NCI-H1436 (cell line): Measurements from ENCODE around the gene PSG4.
"Not testable (repeated sequence)": the region's sequence is repeated elsewhere in the genome, so short reads cannot be mapped to it uniquely, and the experiment has no call there.

Source experiments
- DNase-seq: peaks from one replicate; lab custom pipeline; 2025; lab: John Stamatoyannopoulos, UW

PSG4 gene

GRCh38 chr19:43205471-43206105 is at the start of gene PSG4:
TSS of gene PSG4 (minus strand) at chr19:43205638. CDS start at chr19:43205536, 102 bp downstream.
- not testable (repeated sequence) for DNase-seq

DNA sequence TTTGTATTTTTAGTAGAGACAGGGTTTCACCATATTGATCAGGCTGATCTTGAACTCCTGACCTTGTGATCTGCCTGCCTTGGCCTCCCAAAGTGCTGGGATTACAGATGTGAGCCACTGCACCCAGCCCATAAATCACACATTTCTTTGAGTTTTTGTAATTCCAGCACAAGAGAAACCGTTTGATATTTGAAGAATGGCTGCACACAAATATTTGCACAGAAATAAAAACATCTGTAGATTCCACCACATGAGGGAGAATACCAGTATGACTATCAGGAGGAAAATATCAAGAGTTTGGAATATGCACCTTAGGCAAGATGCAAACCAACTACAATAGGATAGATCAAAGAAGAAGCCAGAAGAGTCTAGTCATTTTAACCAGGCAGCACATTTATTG is 46.0 kb upstream of the PSG4 start:
- DNase-seq, result not testable (repeated sequence)

DNA sequence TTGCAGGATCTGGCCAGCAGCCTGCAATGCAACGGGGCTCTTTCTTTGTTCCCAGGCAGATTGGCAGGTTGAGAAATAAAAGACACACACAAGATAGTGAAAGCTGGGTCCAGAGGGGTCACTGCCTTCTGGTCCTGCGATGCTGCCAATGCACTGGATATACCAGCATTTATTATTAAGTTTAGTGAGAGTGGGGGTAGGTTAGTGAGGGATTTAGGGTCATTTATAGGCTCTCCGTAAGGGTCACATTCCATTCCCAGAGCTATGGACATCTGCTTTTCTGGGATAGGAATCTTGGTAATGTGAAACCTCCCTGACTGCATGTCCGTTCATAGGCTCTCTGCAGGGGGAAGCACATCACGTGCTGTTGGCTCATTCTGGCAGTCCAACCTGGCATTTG is 44.9 kb upstream of the PSG4 start:
- not testable (repeated sequence) for DNase-seq

- DNase-seq, result not testable (repeated sequence)
Measured at GRCh38 chr19:43248635-43249002, 43.2 kb upstream of the PSG4 start.

- DNase-seq, result not testable (repeated sequence)
Measured at GRCh38 chr19:43247243-43247880, 41.9 kb upstream of the PSG4 start.

- DNase-seq, result not testable (repeated sequence)
Measured at GRCh38 chr19:43245848-43246247, 40.4 kb upstream of the PSG4 start.

DNA sequence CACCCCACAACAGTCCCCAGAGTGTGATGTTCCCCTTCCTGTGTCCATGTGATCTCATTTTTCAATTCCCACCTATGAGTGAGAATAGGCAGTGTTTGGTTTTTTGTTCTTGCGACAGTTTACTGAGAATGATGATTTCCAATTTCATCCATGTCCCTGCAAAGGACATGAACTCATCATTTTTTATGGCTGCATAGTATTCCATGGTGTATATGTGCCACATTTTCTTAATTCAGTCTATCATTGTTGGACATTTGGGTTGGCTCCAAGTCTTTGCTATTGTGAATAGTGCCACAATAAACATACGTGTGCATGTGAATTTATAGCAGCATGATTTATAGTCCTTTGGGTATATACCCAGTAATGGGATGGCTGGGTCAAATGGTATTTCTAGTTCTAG is 36.8 kb upstream of the PSG4 start:
- not testable (repeated sequence) for DNase-seq

- not testable (repeated sequence) for DNase-seq
Measured at GRCh38 chr19:43238213-43238612, 32.8 kb upstream of the PSG4 start.

- not testable (repeated sequence) for DNase-seq
Measured at GRCh38 chr19:43235686-43236085, 30.2 kb upstream of the PSG4 start.

DNA sequence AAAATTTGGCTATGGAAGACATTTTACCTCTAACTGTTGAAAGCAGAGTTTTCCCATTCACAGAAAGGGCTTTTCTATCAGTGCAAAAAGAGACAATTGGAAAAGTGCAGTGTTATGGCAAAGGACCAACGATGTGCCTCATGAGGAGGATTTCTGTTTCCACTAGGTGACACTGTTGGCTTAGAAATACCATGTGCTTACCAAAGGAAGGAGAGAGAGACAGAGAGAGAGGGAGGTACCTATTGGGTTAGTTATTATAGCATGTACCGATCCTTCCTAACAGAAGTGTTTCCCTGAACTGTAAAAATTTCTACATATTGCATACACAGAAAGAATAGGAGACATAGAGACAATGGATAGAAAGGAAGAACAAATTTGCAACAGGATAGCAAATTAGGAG is 23.9 kb upstream of the PSG4 start:
- DNase-seq, result no peak

- not testable (repeated sequence) for DNase-seq
Measured at GRCh38 chr19:43228730-43229129, 23.3 kb upstream of the PSG4 start.

DNA sequence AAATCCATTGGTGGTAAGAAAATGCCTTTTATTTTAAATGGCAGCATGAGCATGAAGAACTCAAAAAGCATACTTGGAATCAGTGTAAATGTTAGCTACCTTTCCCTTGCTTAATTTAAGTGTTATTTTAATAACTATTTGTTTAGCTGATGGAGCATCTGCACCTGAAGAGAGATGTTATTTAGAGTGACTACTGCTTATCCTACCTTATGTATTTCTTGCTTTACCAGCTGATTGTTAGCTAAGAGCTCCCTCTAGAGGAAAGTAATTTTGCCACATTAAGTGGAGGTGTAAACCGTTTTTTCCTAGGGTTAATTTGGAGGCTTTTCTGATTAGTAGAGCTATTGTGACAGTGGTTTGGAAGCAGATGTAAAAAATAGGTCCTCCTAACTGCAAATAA is 21.5 kb upstream of the PSG4 start:
- not testable (repeated sequence) for DNase-seq

DNA sequence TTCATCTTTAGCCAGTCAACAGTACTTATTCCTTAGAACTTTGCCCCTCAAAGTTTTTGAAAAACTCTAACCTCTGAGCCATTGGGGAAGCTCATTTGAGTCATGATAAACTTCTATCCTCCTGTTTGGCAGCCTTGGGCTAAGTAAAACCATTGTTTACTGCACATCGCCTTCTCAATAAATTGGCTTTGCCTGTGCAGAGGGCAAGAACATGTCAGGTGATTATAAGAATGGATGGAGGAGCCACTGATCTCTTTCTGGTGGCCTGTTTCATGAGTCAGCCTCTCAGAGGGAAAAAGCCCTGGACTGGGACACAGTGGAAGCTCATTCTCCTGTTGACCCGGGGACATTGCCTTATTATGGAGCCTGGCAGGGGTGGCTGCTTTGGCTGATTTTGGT is 19.4 kb upstream of the PSG4 start:
- no peak for DNase-seq

- DNase-seq, result not testable (repeated sequence)
Measured at GRCh38 chr19:43224201-43224854, 18.9 kb upstream of the PSG4 start.

DNA sequence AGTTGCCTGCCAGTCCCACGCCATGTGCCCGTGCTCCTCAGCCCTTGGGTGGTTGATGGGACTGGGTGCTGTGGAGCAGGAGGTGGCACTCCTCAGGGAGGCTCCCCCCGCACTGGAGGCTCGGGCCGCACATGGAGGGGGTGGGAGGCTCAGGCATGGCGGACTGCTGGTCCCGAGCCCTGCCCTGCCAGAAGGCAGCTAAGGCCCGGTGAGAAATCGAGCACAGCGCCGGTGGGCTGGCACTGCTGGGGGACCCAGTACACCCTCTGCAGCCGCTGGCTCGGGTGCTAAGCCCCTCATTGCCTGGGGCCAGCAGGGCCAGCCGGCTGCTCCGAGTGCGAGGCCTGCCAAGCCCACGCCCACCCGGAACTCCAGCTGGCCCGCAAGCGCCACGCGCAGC is 16.5 kb upstream of the PSG4 start:
- DNase-seq, result not testable (repeated sequence)

DNA sequence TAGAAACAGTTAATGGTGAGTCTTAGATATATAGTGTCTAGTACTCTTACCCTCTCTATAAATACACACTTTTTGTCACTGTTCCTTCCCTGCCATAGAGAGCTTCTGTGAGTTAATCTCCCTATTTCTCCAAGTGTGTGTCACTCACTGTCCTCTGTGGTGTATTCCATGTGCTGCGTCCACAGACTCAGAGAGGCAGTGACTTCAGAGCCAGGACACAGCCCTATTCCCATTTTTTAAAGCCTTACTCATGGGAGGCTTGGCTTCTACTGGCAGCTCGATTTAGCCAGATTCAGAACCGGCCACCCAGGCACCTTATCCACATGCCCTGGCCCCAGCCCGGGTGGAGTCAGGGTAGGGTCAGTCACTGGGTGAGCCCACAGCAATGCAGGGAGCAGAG is 13.7 kb upstream of the PSG4 start:
- not testable (repeated sequence) for DNase-seq

- DNase-seq, result not testable (repeated sequence)
Measured at GRCh38 chr19:43215881-43216280, 10.4 kb upstream of the PSG4 start.

GRCh38 chr19:43207991-43208390 is 2.6 kb upstream of the PSG4 start:
- no peak for DNase-seq

- not testable (repeated sequence) for DNase-seq
Measured at GRCh38 chr19:43207174-43207573, 1.7 kb upstream of the PSG4 start.

GRCh38 chr19:43203611-43204010 is 1.8 kb downstream of the PSG4 start:
- DNase-seq, result not testable (repeated sequence)

DNA sequence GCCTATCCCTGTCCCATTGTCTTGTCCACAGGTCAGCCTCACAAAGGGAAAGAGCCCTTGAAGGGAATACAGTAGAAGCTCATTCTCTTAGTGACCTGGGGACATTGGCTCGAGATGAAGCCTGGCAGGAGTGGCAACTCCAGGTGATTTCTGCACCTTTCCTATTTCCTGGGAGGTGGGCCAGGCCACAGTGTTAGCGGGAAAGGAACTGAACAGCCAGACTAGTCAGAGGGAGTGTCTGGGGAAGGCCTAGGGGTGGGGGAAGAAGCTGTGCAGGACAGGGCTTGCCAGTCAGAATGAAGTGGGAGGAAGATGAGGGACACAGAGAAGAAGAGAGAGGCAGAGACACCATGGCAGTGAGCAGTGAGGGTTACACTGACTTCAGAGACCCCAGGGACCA is 3.5 kb downstream of the PSG4 start:
- DNase-seq, result not testable (repeated sequence)

- not testable (repeated sequence) for DNase-seq
Measured at GRCh38 chr19:43201337-43201801, 4.1 kb downstream of the PSG4 start.
